Neutrophil (primary cell): ENCODE data around the gene RNF217.

Experiments
- H3K27ac ChIP-seq: fragments of 200-600 bp; sonication (generic); 2 replicates; pipeline ENCODE4 v1.5.1; 2016; ENCODE audit warnings: mild to moderate bottlenecking, moderate library complexity
- H3K27me3 ChIP-seq: fragments of 200-600 bp; sonication (generic); 2 replicates; pipeline ENCODE4 v1.6.0; 2016; ENCODE audit warnings: mild to moderate bottlenecking
- H3K36me3 ChIP-seq: fragments of 200-600 bp; sonication (generic); 2 replicates; pipeline ENCODE4 v1.5.1; 2017
- H3K4me1 ChIP-seq, 2 experiments: fragments of 200-600 bp in 1 of 2; sonication (generic) in 1 of 2; 1 replicate in 1 of 2; 2 replicates in 1 of 2; pipeline versions ENCODE4 v1.5.1 to v1.6.1; 2013 to 2016; ENCODE audit warnings: low read depth in 1 of 2, low read length in 1 of 2, mild to moderate bottlenecking in 1 of 2, moderate library complexity in 1 of 2; ENCODE audit not compliant: control insufficient read depth in 1 of 2, insufficient read depth in 1 of 2
- H3K4me3 ChIP-seq, 2 experiments: fragments of 200-600 bp in 1 of 2; sonication (generic) in 1 of 2; 1 replicate in 1 of 2; 2 replicates in 1 of 2; pipeline ENCODE4 v1.5.1; 2013 to 2016; ENCODE audit warnings: low read depth in 1 of 2, low read length in 1 of 2, mild to moderate bottlenecking in 1 of 2, moderate library complexity in 1 of 2
- H3K9me3 ChIP-seq: fragments of 200-600 bp; sonication (generic); 2 replicates; pipeline ENCODE4 v1.5.1; 2016
- CTCF ChIP-seq: fragments of 200-600 bp; sonication (generic); IDR thresholded peaks from 2 replicates; pipeline ENCODE4 v1.5.1; 2016; ENCODE audit warnings: antibody characterized with exemption

The RNF217 gene

GRCh38 chr6:125083684-125083990, 121.4 kb downstream of the RNF217 start:
- no peak for TF ChIP-seq CTCF
- Histone ChIP-seq H3K4me1 (peaks cover 0 to 9% of the 10 kb centered on the region in 2 experiments), H3K4me3 (no peak overlapping the region), H3K27me3 (no peaks in the 10 kb centered on the region), H3K9me3 (no peaks in the 10 kb centered on the region), H3K27ac (no peak overlapping the region), H3K36me3 (peaks cover 18% of the 10 kb centered on the region)

- H3K4me1 ChIP-seq = peaks cover 0 to 9% of the 10 kb centered on the region in 2 experiments
- no peak overlapping the region for H3K27ac ChIP-seq
- peaks cover 19% of the 10 kb centered on the region for H3K36me3 ChIP-seq
- TF ChIP-seq CTCF = no peak
- no peaks in the 10 kb centered on the region for H3K27me3 ChIP-seq
- H3K9me3 ChIP-seq = no peaks in the 10 kb centered on the region
- H3K4me3 ChIP-seq = no peak overlapping the region
Observed at GRCh38 chr6:125086716-125087115, 124.5 kb downstream of the RNF217 start.

GRCh38 chr6:125088963-125089362, 126.7 kb downstream of the RNF217 start:
- no peaks in the 10 kb centered on the region for H3K27me3 ChIP-seq
- H3K9me3 ChIP-seq = no peaks in the 10 kb centered on the region
- no peak overlapping the region for H3K4me3 ChIP-seq
- TF ChIP-seq CTCF = no peak
- peaks cover 12% of the 10 kb centered on the region for H3K36me3 ChIP-seq
- no peak overlapping the region for H3K27ac ChIP-seq
- H3K4me1 ChIP-seq = peaks cover 0 to 9% of the 10 kb centered on the region in 2 experiments

GRCh38 chr6:125094563-125094962, 132.3 kb downstream of the RNF217 start:
- no peaks in the 10 kb centered on the region for H3K36me3 ChIP-seq
- H3K4me3 ChIP-seq = no peak overlapping the region
- no peak for TF ChIP-seq CTCF
- H3K4me1 ChIP-seq = peaks cover 0 to 4% of the 10 kb centered on the region in 2 experiments
- no peaks in the 10 kb centered on the region for H3K9me3 ChIP-seq
- H3K27ac ChIP-seq = no peak overlapping the region
- no peaks in the 10 kb centered on the region for H3K27me3 ChIP-seq

- H3K27me3 ChIP-seq = no peaks in the 10 kb centered on the region
- no peak for TF ChIP-seq CTCF
- H3K36me3 ChIP-seq = no peaks in the 10 kb centered on the region
- H3K4me3 ChIP-seq = no peak overlapping the region
- H3K27ac ChIP-seq = no peak overlapping the region
- no peaks in the 10 kb centered on the region for H3K9me3 ChIP-seq
- peaks cover 6 to 14% of the 10 kb centered on the region in 2 experiments for H3K4me1 ChIP-seq
Observed at GRCh38 chr6:125095580-125096301, 133.5 kb downstream of the RNF217 start.
